ENCODE measurements around the gene TMEM134. TPM values are rescaled to one million over a fixed set of nuclear protein-coding genes. Genes with fewer than 3 reads are reported as not detected.

TMEM134 gene
- total and polyA plus RNA-seq, 10 of the 15 experiments (the other 5 are each of a cell fraction or from before 2014, with no cell fraction given), result 1.6 to 93.8 (median 27.8) TPM

GRCh38 chr11:67507864-67508485 is 38.9 kb upstream of the TMEM134 start, which contains the start of gene CDK2AP2 (continued):
- TF ChIP-seq HDGF (IDR thresholded peaks at IDR 0.05) (0 out of 2 replicates have a peak, but pooled peaks have one; percentile 65), SIN3A (IDR thresholded peaks at IDR 0.05; ENCODE audit: low read depth, low read length) (no peak), FOS (IDR thresholded peaks at IDR 0.05; ENCODE audit: borderline replicate concordance, extremely low read depth, insufficient read length) (peak; percentile 99), HDAC6 (IDR thresholded peaks at IDR 0.05; ENCODE audit: unreplicated experiment) (no peak)

DNA sequence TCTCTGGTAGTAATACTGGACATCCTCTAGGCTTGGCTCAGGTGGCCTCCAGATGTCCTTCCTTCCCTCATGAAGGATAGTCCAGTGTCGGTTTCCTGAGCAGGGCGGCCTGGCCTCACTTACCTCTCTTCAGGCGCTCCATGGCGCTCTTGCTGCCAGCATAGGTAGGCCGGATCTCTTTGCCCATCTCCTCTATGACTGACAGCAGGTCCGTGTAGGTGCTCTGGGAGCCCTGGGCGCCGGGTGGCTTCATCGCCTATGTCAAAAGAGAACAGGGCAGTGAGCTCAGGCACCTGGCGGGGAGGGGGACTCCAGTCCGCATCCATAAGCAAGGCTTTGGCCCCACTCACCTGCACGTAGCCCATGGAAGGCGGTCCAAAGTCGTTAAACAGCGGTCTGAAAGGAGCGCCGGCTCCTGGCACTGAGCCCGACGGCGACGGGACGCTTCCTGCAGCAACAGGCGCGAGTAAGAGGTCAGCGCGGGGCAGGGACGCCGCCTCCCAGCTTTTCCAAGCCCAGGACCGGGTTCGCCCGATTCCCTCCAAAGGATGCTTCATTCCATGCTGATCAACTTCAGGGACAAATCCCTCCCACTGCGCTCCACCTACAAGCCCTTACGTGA is 38.3 kb upstream of the TMEM134 start:
- Histone ChIP-seq H4K20me1 (ENCODE audit: control insufficient read depth, insufficient read depth) (no peaks in the 10 kb centered on the region), H2AFZ (ENCODE audit: control insufficient read depth, low read depth, low read length) (peak overlapping the region; percentile 90), H3K4me1 (ENCODE audit: control insufficient read depth, insufficient read depth, low read length) (peaks cover 27% of the 10 kb centered on the region), H3K4me2 (ENCODE audit: control insufficient read depth, insufficient read depth) (peak overlapping the region; percentile 99), H3K27ac (ENCODE audit: control insufficient read depth, insufficient read depth) (peak overlapping the region; percentile 74), H3K36me3 (ENCODE audit: control insufficient read depth in 2 of 2, insufficient read depth in 2 of 2, low read length in 1 of 2) (no peaks in the 10 kb centered on the region; a peak in 1 of 4 replicates), H3K79me2 (ENCODE audit: control insufficient read depth, insufficient read depth, low read length) (peaks cover 32% of the 10 kb centered on the region), H3K9ac (ENCODE audit: control insufficient read depth, insufficient read depth, low read length) (peak overlapping the region; percentile 60), H3K9me3 (replicated peaks; ENCODE audit: control insufficient read depth, insufficient read depth, low read length) (no peaks in the 10 kb centered on the region), H3K27me3 (replicated peaks in 1 of 2; ENCODE audit: control insufficient read depth in 2 of 2, insufficient read depth in 2 of 2, low read length in 1 of 2) (no peaks in the 10 kb centered on the region; a peak in 1 of 4 replicates), H3K4me3 (peak overlapping the region; percentile 82)
- FAIRE-seq (no peak), ATAC-seq (no peak), DNase-seq (ENCODE audit: low read depth, low spot score) (no peak)
- POLR2A ChIA-PET, result interaction anchor here (1.2 kb wide), 1 partner anchor 70 kb away, joined by 4 read pairs; the partner anchor contains the start of gene PTPRCAP
- intact Hi-C loops (cut with micrococcal nuclease; ENCODE audit: unreplicated experiment) (loop anchor here (2.0 to 5.0 kb wide), 5 partner anchors 21 to 151 kb away; partner anchors contain the start of gene PTPRCAP), in situ Hi-C loops (cut with MboI) (no loop called here)
- CTCF ChIA-PET, result interaction anchor here (0.5 to 1.5 kb wide), 5 partner anchors 70 to 123 kb away, joined by 3 to 7 read pairs (median 3); partner anchors contain the start of genes PPP1CA, PTPRCAP and RAD9A
- BruUV-seq (replicated peaks), result no TSS peak
- TF ChIP-seq, protein P1, sequence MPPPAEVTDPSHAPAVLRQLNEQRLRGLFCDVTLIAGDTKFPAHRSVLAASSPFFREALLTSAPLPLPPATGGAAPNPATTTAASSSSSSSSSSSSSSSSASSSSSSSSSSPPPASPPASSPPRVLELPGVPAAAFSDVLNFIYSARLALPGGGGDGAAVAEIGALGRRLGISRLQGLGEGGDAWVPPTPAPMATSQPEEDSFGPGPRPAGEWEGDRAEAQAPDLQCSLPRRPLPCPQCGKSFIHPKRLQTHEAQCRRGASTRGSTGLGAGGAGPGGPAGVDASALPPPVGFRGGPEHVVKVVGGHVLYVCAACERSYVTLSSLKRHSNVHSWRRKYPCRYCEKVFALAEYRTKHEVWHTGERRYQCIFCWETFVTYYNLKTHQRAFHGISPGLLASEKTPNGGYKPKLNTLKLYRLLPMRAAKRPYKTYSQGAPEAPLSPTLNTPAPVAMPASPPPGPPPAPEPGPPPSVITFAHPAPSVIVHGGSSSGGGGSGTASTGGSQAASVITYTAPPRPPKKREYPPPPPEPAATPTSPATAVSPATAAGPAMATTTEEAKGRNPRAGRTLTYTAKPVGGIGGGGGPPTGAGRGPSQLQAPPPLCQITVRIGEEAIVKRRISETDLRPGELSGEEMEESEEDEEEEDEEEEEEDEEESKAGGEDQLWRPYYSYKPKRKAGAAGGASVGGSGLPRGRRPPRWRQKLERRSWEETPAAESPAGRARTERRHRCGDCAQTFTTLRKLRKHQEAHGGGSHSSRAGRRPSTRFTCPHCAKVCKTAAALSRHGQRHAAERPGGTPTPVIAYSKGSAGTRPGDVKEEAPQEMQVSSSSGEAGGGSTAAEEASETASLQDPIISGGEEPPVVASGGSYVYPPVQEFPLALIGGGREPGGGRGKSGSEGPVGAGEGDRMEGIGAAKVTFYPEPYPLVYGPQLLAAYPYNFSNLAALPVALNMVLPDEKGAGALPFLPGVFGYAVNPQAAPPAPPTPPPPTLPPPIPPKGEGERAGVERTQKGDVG (CRISPR knock-in tag; IDR thresholded peaks at IDR 0.05), result peak; percentile 25; the same call in 1 of the 2 replicates
- TF ChIP-seq, protein P2, sequence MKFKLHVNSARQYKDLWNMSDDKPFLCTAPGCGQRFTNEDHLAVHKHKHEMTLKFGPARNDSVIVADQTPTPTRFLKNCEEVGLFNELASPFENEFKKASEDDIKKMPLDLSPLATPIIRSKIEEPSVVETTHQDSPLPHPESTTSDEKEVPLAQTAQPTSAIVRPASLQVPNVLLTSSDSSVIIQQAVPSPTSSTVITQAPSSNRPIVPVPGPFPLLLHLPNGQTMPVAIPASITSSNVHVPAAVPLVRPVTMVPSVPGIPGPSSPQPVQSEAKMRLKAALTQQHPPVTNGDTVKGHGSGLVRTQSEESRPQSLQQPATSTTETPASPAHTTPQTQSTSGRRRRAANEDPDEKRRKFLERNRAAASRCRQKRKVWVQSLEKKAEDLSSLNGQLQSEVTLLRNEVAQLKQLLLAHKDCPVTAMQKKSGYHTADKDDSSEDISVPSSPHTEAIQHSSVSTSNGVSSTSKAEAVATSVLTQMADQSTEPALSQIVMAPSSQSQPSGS (IDR thresholded peaks at IDR 0.05; ENCODE audit: low read length), result no peak
- TF ChIP-seq SUZ12 (IDR thresholded peaks at IDR 0.05; ENCODE audit: unreplicated experiment) (no peak), NR2F1 (conservative IDR thresholded peaks at IDR 0.05) (0 out of 2 replicates have a peak, but pooled peaks have one; percentile 4)
- RAD21 ChIA-PET (ENCODE audit: unreplicated experiment), result interaction anchor here (1.1 to 1.2 kb wide), 5 partner anchors 39 to 152 kb away, joined by 3 to 5 read pairs (median 4); partner anchors contain the start of genes PPP1CA, RAD9A and TBC1D10C
- 7% methylated on average over 33 of the region's 33 CpGs for WGBS (ENCODE audit: insufficient coverage, insufficient replicate concordance, low lambda C conversion rate, missing lambda C conversion rate)
- SMC1A ChIA-PET (ENCODE audit: uncharacterized antibody, unreplicated experiment), result interaction anchor here (0.8 to 4.3 kb wide), 2 partner anchors 21 to 106 kb away, joined by 4 to 23 read pairs; partner anchors contain the start of gene PPP1CA

Measured in GM12878 (cell line).